ENCODE data around the gene VKORC1L1. TPM values are rescaled to one million over a fixed set of nuclear protein-coding genes. Genes with fewer than 3 reads are reported as not detected.

The VKORC1L1 gene
- total and polyA plus RNA-seq, 2 of the 8 experiments (the other 6 are each of a cell fraction or from before 2014, with no cell fraction given) = 12.7 to 45.3 TPM

DNA sequence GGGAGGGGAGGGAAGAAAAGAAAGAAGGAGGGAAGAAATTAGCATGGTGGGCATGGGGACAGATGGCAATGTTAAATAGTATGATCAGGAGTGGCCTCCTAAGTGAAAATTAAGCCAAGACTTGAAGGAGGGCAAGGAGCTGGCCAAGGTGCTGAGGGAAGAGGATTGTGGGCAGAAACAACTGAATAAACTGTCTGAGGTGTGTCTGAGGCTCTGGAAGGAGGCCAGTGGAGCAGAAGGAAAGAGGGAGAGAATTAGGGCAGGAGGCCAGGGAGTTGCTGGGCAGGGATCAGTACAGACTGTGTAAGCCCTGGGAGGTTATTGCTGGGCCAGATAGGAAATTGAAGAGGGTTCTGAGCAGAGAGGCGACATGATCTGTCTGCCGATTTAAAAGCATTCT, 40.6 kb upstream of the VKORC1L1 start:
- H3K56ac ChIP-seq (replicated peaks; ENCODE audit: insufficient read length, low read depth, low read length) = no peak overlapping the region
- no peak overlapping the region for H3K23ac ChIP-seq (ENCODE audit: insufficient read length)
- H4K5ac ChIP-seq (ENCODE audit: insufficient read length, low read depth, low read length) = no peak overlapping the region
- POLR2A ChIA-PET (ENCODE audit: partially characterized antibody) = interaction anchor here (1.3 kb wide), 1 partner anchor 8 kb away, joined by 3 read pairs; no protein-coding TSS in a partner anchor
- WGBS, 2 experiments (ENCODE audit: extremely low coverage in 1 of 2, insufficient coverage in 1 of 2, insufficient read length in 1 of 2, insufficient replicate concordance in 2 of 2, low coverage in 1 of 2, low lambda C conversion rate in 2 of 2, missing lambda C conversion rate in 1 of 2) = 82% methylated on average over 2 of the region's 2 CpGs; no CpG with 5 or more reads in 1 of the 2 experiments
- H3K4me3 ChIP-seq (ENCODE audit: extremely low read depth in 1 of 4, insufficient read depth in 2 of 4, low read depth in 3 of 4, low read length in 4 of 4) = no peak overlapping the region
- CTCF ChIA-PET (ENCODE audit: partially characterized antibody) = no interaction called here
- no peak overlapping the region for H3K18ac ChIP-seq (ENCODE audit: extremely low read depth, low read length)
- H3K4ac ChIP-seq (replicated peaks; ENCODE audit: insufficient read length, low read depth, low read length) = no peak overlapping the region
- no peak overlapping the region for H3K9ac ChIP-seq (replicated peaks in 1 of 4; ENCODE audit: extremely low read depth in 1 of 4, low read depth in 3 of 4, low read length in 3 of 4)
- H4K20me1 ChIP-seq (replicated peaks in 1 of 2; ENCODE audit: control insufficient read depth in 1 of 2, insufficient read depth in 2 of 2, low read length in 2 of 2) = no peaks in the 10 kb centered on the region
- no peak overlapping the region for H2BK5ac ChIP-seq (ENCODE audit: low read depth, low read length)
- H3K14ac ChIP-seq (ENCODE audit: insufficient read length) = no peak overlapping the region
- no peak overlapping the region for H2BK120ac ChIP-seq (replicated peaks; ENCODE audit: low read depth, low read length)
- FAIRE-seq (no peak), DNase-seq (ENCODE audit: low read depth in 1 of 2, low spot score in 2 of 2) (no peak)
- no peaks in the 10 kb centered on the region for H3K27me3 ChIP-seq (replicated peaks in 1 of 4; ENCODE audit: control insufficient read depth in 3 of 4, extremely low read depth in 1 of 4, insufficient read depth in 3 of 4, low read length in 3 of 4)
- no peaks in the 10 kb centered on the region for H3K79me2 ChIP-seq (ENCODE audit: control insufficient read depth in 1 of 2, insufficient read depth in 2 of 2, low read length in 2 of 2)
- no peaks in the 10 kb centered on the region for H3K36me3 ChIP-seq (ENCODE audit: control insufficient read depth in 2 of 4, insufficient read depth in 4 of 4, low read length in 3 of 4)
- H4K8ac ChIP-seq (ENCODE audit: extremely low read depth, insufficient read depth, low read length) = no peak overlapping the region
- H2AFZ ChIP-seq (ENCODE audit: low read length) = no peak overlapping the region
- H2BK20ac ChIP-seq (ENCODE audit: low read length) = no peak overlapping the region
- H2AK5ac ChIP-seq (ENCODE audit: low read depth, low read length) = no peak overlapping the region
- no peak overlapping the region for H3K27ac ChIP-seq (ENCODE audit: low read depth, low read length)
- no peak overlapping the region for H3K4me2 ChIP-seq (ENCODE audit: insufficient read depth in 1 of 2, low read depth in 2 of 2, low read length in 2 of 2)
- no peaks in the 10 kb centered on the region for H3K23me2 ChIP-seq (ENCODE audit: low read depth, low read length)
- no peaks in the 10 kb centered on the region for H3K4me1 ChIP-seq (replicated peaks in 1 of 4; ENCODE audit: control insufficient read depth in 3 of 4, insufficient read depth in 4 of 4, low read length in 3 of 4)
- H4K91ac ChIP-seq (replicated peaks; ENCODE audit: insufficient read length, low read length) = no peak overlapping the region
- no peak overlapping the region for H2BK15ac ChIP-seq (ENCODE audit: low read length)
- no peaks in the 10 kb centered on the region for H3K9me3 ChIP-seq (ENCODE audit: insufficient read depth in 2 of 2, low read depth in 1 of 2, low read length in 1 of 2)
- no peaks in the 10 kb centered on the region for H3K79me1 ChIP-seq (ENCODE audit: low read depth, low read length)
- no peak overlapping the region for H2BK12ac ChIP-seq (ENCODE audit: low read depth, low read length)
- TF ChIP-seq EP300 (IDR thresholded peaks at IDR 0.05; ENCODE audit: borderline replicate concordance in 1 of 2, low read depth in 2 of 2, low read length in 2 of 2) (no peak), TCF12 (IDR thresholded peaks at IDR 0.05; ENCODE audit: low read depth, low read length) (no peak), CHD2 (IDR thresholded peaks at IDR 0.05; ENCODE audit: low read length) (no peak), RAD21 (IDR thresholded peaks at IDR 0.05 in 1 of 2, conservative IDR thresholded peaks at IDR 0.05 in 1 of 2; ENCODE audit: low read depth in 2 of 2, low read length in 2 of 2) (no peak), JUND (IDR thresholded peaks at IDR 0.05; ENCODE audit: low read length) (no peak), KDM4A (IDR thresholded peaks at IDR 0.05; ENCODE audit: low read depth, low read length, severe bottlenecking) (no peak)
- TF ChIP-seq, protein P1, sequence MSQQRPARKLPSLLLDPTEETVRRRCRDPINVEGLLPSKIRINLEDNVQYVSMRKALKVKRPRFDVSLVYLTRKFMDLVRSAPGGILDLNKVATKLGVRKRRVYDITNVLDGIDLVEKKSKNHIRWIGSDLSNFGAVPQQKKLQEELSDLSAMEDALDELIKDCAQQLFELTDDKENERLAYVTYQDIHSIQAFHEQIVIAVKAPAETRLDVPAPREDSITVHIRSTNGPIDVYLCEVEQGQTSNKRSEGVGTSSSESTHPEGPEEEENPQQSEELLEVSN (IDR thresholded peaks at IDR 0.05) = no peak
- TF ChIP-seq, protein P2, sequence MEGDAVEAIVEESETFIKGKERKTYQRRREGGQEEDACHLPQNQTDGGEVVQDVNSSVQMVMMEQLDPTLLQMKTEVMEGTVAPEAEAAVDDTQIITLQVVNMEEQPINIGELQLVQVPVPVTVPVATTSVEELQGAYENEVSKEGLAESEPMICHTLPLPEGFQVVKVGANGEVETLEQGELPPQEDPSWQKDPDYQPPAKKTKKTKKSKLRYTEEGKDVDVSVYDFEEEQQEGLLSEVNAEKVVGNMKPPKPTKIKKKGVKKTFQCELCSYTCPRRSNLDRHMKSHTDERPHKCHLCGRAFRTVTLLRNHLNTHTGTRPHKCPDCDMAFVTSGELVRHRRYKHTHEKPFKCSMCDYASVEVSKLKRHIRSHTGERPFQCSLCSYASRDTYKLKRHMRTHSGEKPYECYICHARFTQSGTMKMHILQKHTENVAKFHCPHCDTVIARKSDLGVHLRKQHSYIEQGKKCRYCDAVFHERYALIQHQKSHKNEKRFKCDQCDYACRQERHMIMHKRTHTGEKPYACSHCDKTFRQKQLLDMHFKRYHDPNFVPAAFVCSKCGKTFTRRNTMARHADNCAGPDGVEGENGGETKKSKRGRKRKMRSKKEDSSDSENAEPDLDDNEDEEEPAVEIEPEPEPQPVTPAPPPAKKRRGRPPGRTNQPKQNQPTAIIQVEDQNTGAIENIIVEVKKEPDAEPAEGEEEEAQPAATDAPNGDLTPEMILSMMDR (IDR thresholded peaks at IDR 0.05; ENCODE audit: control extremely low read depth in 1 of 3, insufficient read depth in 1 of 3, low read depth in 1 of 3, low read length in 3 of 3) = no peak
- TF ChIP-seq, protein P3, sequence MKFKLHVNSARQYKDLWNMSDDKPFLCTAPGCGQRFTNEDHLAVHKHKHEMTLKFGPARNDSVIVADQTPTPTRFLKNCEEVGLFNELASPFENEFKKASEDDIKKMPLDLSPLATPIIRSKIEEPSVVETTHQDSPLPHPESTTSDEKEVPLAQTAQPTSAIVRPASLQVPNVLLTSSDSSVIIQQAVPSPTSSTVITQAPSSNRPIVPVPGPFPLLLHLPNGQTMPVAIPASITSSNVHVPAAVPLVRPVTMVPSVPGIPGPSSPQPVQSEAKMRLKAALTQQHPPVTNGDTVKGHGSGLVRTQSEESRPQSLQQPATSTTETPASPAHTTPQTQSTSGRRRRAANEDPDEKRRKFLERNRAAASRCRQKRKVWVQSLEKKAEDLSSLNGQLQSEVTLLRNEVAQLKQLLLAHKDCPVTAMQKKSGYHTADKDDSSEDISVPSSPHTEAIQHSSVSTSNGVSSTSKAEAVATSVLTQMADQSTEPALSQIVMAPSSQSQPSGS (IDR thresholded peaks at IDR 0.05; ENCODE audit: low read length) = no peak
